HG03280 (cell line): Measurements from ENCODE around the gene RO60.
"Not testable (repeated sequence)": the region's sequence is repeated elsewhere in the genome, so short reads cannot be mapped to it uniquely, and the experiment has no call there.

ENCODE experiments used
- ATAC-seq: cut with Tn5 transposase; IDR thresholded peaks from one replicate; pipeline ENCODE4 v1.9.1; 2021; ENCODE audit warnings: mild to moderate bottlenecking, moderate library complexity; ENCODE audit not compliant: unreplicated experiment

RO60 gene

GRCh38 chr1:193059282-193060114 is at the start of gene RO60, which contains the start of gene UCHL5:
Gene RO60 (plus strand): TSS chr1:193059612. CDS start chr1:193069055, 9,443 bp downstream.
Gene UCHL5 (minus strand): TSS chr1:193059360. CDS start chr1:193059260, 100 bp downstream.
- ATAC-seq, result peak; percentile 93

DNA sequence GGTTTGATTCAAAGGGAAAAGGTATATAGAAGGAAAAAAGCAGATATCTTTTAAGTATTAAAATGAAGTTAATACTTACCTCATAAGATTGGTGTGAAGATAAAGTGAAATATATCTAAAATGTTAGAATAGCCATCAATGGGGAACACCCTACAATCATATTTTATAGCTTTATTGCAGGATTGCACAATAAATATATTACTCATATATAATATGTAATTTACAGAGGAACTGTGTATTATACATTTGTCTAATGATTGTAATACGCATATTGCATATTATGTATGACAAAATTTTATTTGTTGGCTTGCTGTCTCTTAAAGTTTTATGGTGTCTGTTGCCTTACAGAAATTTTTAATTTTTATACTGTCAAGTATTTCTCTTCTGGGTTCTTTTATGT is 48.0 kb upstream of the RO60 start:
- no peak for ATAC-seq

- no peak for ATAC-seq
Measured at GRCh38 chr1:193013005-193013404, 46.4 kb upstream of the RO60 start.

DNA sequence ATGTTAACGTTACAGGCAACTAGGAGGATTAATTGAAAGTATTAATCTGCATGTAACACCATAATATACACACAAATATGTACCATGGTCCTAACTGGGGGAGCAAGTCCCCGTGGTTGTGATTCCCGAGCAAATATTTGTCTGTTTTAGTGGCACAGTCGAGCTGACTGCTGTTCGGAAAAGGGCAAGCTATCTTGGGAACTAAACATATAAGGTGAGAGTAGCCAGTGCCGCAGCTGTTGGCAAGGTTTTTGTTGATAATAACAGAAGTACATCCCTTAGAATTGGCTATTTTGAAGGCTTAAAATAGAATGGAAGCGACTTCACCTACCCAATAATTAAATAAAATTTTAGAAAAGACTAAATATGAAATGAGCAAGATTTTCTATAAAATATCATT is 45.7 kb upstream of the RO60 start:
- ATAC-seq, result no peak

- no peak for ATAC-seq
Measured at GRCh38 chr1:193014400-193014799, 45.0 kb upstream of the RO60 start.

DNA sequence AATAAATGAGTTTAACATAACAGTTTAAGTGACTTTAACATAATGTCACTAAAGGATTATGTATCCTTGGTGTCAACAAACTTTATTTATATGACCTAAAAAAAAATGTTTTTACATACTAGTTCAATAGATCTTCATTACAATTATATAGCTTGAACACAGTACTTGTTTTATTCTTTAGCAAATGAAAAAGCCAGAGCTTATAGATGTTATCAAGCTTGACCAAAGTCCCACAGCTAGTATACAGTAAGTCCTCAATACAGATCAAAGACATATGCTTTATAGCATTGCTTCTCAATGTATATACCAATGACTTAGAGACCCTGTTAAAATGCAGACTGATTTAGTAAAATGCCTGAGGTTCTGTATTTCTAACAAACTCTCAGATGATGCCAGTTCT is 42.6 kb upstream of the RO60 start:
- no peak for ATAC-seq

DNA sequence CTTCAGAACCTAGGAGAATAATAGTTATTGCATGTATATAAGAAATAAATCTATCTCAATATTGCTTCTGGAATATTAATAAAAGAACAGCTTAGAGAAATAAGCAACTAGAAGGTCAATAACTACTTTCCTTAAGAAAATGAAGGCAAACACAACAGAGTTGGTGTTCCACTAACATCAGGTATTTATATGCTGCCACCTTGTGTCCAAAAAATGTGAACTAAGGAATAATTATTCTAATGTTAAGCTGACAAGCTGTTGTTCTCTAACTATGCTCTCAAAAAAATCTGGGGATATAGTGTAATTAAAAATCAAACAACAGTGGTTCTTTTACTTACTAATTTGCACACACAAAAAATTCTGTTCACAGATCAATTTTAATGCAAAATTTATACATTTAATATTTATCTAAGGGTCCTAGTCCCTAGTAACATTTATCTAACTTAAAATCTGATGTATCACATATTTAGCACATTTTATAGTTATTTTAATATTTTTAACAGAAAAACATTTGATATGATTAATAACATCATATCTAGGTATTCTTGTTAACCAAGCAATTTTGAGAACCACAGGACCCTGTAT is 39.9 kb upstream of the RO60 start:
- peak; percentile 68 for ATAC-seq

GRCh38 chr1:193025218-193025617 is 34.2 kb upstream of the RO60 start:
- no peak for ATAC-seq

DNA sequence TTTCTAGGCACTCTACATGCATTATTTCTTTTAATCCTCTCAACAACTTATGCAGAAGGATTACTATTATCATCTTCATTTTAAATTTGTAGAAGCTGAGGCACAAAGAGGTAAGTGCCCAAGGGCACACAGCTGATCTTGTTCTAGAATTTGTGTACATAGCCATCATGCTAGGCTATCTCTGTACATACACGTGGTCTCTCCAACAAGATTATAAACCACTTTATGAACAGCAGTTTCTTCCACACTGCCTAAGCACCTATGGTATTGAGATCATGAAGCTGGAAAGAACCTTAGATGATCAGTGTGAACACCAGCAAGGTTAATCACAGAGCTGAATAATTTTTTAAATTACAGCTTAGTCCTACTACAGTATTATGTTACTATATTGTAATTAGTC is 29.1 kb upstream of the RO60 start:
- no peak for ATAC-seq

DNA sequence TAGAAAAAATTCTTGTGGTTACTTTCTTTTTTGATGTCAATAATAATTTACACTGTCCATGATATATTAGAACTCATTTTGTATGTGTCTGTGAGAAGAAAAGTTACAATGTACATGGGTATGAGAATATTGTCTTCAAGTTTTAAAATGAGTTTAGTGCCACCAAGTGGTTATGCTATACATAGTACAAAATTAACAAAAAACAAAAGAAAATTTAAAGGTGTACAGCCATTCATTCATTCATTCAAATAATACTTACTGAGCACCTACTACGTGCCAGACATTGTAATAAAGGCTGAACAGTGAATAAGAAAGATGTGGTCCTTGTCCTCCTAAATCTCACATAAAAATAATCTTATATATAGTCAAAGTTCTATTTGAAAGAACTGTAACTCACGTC is 28.0 kb upstream of the RO60 start:
- peak; percentile 52 for ATAC-seq

GRCh38 chr1:193032643-193033427 is 26.6 kb upstream of the RO60 start:
- not testable (repeated sequence) for ATAC-seq

DNA sequence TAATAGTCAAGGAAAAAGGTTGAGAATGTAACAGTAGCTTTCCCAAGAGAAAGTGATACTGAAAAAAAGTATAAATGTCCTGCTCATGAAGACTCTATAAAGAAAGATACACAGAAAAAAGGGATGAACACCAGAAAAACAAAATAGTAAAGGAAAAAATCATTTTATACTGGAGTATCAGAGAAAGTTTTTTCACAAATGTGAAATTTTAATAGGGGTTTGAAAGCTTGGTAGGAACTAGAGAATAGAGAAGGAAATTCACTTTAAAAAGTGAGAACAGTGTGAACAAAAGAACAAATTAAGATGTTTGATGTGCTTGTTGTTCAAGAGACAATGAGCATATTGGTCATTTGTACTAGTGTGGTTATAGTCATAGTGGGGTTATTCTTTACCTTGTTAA is 25.8 kb upstream of the RO60 start:
- ATAC-seq, result no peak

GRCh38 chr1:193036337-193037047 is 22.9 kb upstream of the RO60 start:
- ATAC-seq, result no peak

GRCh38 chr1:193040011-193040410 is 19.4 kb upstream of the RO60 start:
- no peak for ATAC-seq

DNA sequence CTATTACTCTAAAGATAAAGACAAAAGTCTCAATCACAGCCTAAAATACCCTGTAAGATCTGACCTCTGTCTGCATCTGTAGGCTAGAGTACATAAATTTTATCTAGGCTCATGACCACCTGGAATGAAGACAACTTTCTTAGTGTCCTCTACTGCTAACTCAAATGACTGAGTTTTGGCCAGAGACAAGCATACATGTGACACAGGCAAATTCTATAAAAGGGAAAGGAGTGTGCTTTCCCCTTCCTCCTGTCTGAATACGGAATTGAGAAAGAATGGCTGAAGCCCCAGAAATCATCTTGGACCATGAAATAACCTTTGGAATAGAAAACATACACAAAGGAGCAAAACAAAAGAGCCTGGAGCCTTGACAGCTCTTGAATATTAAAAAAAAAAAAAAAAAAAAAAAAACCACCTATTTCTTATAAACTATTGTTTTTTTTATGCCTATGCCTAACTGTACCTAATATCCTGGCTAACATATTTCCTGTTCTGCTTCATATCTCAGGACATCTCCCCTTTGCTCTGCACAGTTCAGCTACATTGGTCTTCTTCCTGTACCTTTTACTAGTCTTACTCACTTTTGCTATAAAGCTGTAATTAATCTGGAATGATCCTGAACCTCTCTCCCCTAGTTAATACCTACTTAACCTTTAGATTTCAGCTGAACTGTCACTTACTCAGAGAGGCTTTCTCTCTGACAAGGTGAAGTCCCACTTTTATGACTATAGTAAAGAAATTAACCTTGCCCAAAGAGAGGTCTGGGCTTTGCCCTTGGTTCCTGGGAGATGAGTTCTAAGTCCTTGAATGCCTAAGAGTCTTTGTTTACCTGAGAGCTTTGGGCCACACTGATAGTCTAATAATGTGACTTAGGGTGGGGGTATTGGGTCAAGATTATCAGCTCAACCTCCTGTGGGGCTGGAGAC is 16.4 kb upstream of the RO60 start:
- ATAC-seq, result no peak

GRCh38 chr1:193048913-193049312 is 10.5 kb upstream of the RO60 start:
- ATAC-seq, result not testable (repeated sequence)

- ATAC-seq, result no peak
Measured at GRCh38 chr1:193054169-193054675, 5.2 kb upstream of the RO60 start.

- peak; percentile 41 for ATAC-seq
Measured at GRCh38 chr1:193058529-193059281, 707 bp upstream of the RO60 start.

GRCh38 chr1:193060115-193060403 is 647 bp downstream of the RO60 start:
- no peak for ATAC-seq
